Sigmoid colon (tissue), 7 donors: Measurements from ENCODE around the gene SUPT5H. TPM values are rescaled to one million over a fixed set of nuclear protein-coding genes. Genes with fewer than 3 reads are reported as not detected.

Source experiments
- DNase-seq: peaks from one replicate; pipeline ENCODE4 v3.0.0-alpha.2; 2019
- H3K27ac ChIP-seq, 4 donors: fragments of 200-600 bp; sonication (generic); one replicate each; pipeline ENCODE4 v1.5.1; 2016 to 2019; ENCODE audit warnings: mild to moderate bottlenecking in 1 of 4
- H3K27me3 ChIP-seq, 3 donors: fragments of 200-600 bp; sonication (generic); one replicate each; pipeline ENCODE4 v1.5.1; 2019; ENCODE audit warnings: mild to moderate bottlenecking in 1 of 3
- H3K36me3 ChIP-seq, 4 donors: fragments of 200-600 bp; sonication (generic); one replicate each; pipeline ENCODE4 v1.5.1; 2016 to 2019
- H3K4me1 ChIP-seq, 4 donors: fragments of 200-600 bp; sonication (generic); one replicate each; pipeline ENCODE4 v1.5.1; 2017 to 2019
- H3K4me3 ChIP-seq, 4 donors: fragments of 200-600 bp; sonication (generic); one replicate each; pipeline ENCODE4 v1.5.1; 2017 to 2019; ENCODE audit warnings: mild to moderate bottlenecking in 2 of 4, moderate library complexity in 1 of 4
- H3K9me3 ChIP-seq, 4 donors: fragments of 200-600 bp in 3 of 4; sonication (generic) in 3 of 4; one replicate each; pipeline versions ENCODE4 v1.5.1 to v1.6.1; 2013 to 2019
- EP300 ChIP-seq, 4 donors: sonication (generic); formaldehyde crosslinking; IDR thresholded peaks; one replicate each; pipeline ENCODE4 v1.6.1; 2017; ENCODE audit warnings: antibody characterized with exemption in 4 of 4
- POLR2A ChIP-seq, 2 donors: fragments of 450-650 bp; IDR thresholded peaks; one replicate each; pipeline ENCODE4 v1.6.1; 2016; ENCODE audit warnings: antibody characterized with exemption in 2 of 2, mild to moderate bottlenecking in 2 of 2, moderate library complexity in 2 of 2
- POLR2AphosphoS5 ChIP-seq, 4 donors: sonication (generic); formaldehyde crosslinking; IDR thresholded peaks; one replicate each; pipeline ENCODE4 v1.6.1; 2017; ENCODE audit warnings: antibody characterized with exemption in 4 of 4
- WGBS, 2 donors: extraction: QIAGEN DNeasy Blood & Tissue Kit; methylation state at CpG; one replicate each; pipeline ENCODE4 v1.1.7; 2013; 5-methylcytosine and 5-hydroxymethylcytosine counted together
- intact Hi-C: fragments of 100-400 bp; cut with DNase I; formaldehyde crosslinking; loops from one replicate; pipeline ENCODE4 v1.15.1; 2023
- polyA plus RNA-seq, 3 donors: library from polyadenylated mRNA; stranded (reverse); fragments of 200-250 nt; gene quantifications; one replicate each; pipeline ENCODE4 v1.2.3, GENCODE V29; 2013
- small RNA-seq, 3 donors: library from RNA; depleted of rRNA; stranded (forward); fragments of <200 nt; gene quantifications; one replicate each; pipeline ENCODE3, GENCODE V24; 2016
- total RNA-seq, 4 donors: library from RNA; depleted of rRNA; stranded (reverse); fragments of >200 nt; gene quantifications; one replicate each; pipeline ENCODE4 v1.1.0, GENCODE V29; 2016
- TF ChIP-seq, protein P1 (sequence below), 4 experiments: fragments of 450-650 bp in 3 of 4; fragments of 200-600 bp in 1 of 4; IDR thresholded peaks; one replicate each; pipeline ENCODE4 v1.5.1; 2016 to 2019; ENCODE audit warnings: antibody characterized with exemption in 4 of 4, mild to moderate bottlenecking in 3 of 4, moderate library complexity in 2 of 4
- donor health status: healthy with polysubstance abuse.
- donor health status: Bipolar disorder and iron deficiency.
- donor health status: healthy.

The SUPT5H gene
- total and polyA plus RNA-seq, 7 donors, result 52.3 to 112 (median 77.1) TPM

DNA sequence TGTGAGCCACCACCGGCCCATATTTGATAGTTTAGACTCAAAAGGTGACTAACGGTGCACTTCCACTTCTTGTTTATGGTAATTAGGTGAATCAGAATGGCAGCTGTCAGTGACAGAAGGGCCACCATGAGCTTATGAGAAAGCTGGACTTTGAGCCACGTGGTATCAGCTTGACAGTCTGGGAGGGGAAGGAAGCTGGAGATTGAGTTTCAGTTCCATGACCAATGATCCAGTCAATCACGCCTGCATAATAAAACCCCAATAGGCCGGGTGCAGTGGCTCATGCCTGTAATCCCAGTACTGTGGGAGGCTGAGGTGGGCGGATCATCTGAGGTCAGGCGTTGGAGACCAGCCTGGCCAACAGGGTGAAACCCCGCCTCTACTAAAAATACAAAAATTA is 79.1 kb downstream of the SUPT5H start:
- intact Hi-C loops, result no loop called here
- Histone ChIP-seq H3K4me1 (no peaks in the 10 kb centered on the region), H3K27ac (no peak overlapping the region), H3K27me3 (no peaks in the 10 kb centered on the region), H3K36me3 (peaks cover 0 to 8% (median 0%) of the 10 kb centered on the region in 4 donors), H3K9me3 (no peaks in the 10 kb centered on the region), H3K4me3 (no peak overlapping the region)
- DNase-seq, result peak; percentile 40
- WGBS, 2 donors, result 35 to 70% methylated on average over 8 of the region's 8 CpGs
- TF ChIP-seq, protein P1, sequence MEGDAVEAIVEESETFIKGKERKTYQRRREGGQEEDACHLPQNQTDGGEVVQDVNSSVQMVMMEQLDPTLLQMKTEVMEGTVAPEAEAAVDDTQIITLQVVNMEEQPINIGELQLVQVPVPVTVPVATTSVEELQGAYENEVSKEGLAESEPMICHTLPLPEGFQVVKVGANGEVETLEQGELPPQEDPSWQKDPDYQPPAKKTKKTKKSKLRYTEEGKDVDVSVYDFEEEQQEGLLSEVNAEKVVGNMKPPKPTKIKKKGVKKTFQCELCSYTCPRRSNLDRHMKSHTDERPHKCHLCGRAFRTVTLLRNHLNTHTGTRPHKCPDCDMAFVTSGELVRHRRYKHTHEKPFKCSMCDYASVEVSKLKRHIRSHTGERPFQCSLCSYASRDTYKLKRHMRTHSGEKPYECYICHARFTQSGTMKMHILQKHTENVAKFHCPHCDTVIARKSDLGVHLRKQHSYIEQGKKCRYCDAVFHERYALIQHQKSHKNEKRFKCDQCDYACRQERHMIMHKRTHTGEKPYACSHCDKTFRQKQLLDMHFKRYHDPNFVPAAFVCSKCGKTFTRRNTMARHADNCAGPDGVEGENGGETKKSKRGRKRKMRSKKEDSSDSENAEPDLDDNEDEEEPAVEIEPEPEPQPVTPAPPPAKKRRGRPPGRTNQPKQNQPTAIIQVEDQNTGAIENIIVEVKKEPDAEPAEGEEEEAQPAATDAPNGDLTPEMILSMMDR (IDR thresholded peaks at IDR 0.05), result no peak
- TF ChIP-seq POLR2A (IDR thresholded peaks at IDR 0.05) (no peak), EP300 (IDR thresholded peaks at IDR 0.05) (no peak), POLR2AphosphoS5 (IDR thresholded peaks at IDR 0.05) (no peak)

DNA sequence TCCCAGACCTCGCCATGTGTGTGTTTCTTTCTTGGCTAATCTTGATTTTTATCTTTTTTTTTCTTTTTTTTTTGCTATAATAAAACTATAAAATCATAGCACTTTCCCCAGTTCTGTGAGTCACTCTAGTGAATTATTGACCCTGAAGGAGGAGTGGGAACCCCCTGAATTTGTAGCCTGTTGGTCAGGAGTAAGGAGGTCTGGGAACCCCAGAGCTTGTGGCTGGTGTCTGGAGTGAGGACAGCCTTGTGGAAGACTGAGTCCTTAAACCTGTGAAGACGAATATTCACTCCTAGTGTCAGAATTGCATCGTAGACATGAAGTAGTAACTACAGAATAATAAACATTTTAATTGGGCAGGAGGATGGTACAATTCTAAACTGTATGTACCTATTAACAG is 79.8 kb downstream of the SUPT5H start:
- H3K4me3 ChIP-seq, result no peak overlapping the region
- peaks cover 0 to 8% (median 0%) of the 10 kb centered on the region in 4 donors for H3K36me3 ChIP-seq
- intact Hi-C loops, result no loop called here
- no peaks in the 10 kb centered on the region for H3K9me3 ChIP-seq
- peak; percentile 14 for DNase-seq
- WGBS, 2 donors, result 23 to 77% methylated on average over 3 of the region's 3 CpGs
- H3K4me1 ChIP-seq, result peaks cover 0 to 5% (median 2%) of the 10 kb centered on the region in 4 donors
- TF ChIP-seq EP300 (IDR thresholded peaks at IDR 0.05) (no peak), POLR2A (IDR thresholded peaks at IDR 0.05) (no peak), POLR2AphosphoS5 (IDR thresholded peaks at IDR 0.05) (no peak)
- TF ChIP-seq, protein P1 (IDR thresholded peaks at IDR 0.05), result no peak
- H3K27me3 ChIP-seq, result no peaks in the 10 kb centered on the region
- no peak overlapping the region for H3K27ac ChIP-seq

Small RNAs within 50 kb of the gene (small RNA-seq; reads per million reads assigned to genes)
- gene MIR4530, result 0 reads per million in 3 donors

Other genes with a start within 250 kb of the SUPT5H start
- gene NCCRP1, start 248.6 kb upstream of the SUPT5H start, total RNA-seq, result under 1 TPM in 1 of 4 donors, not detected in 3; 0.41 TPM
- under 1 TPM in 2 of 3 donors, not detected in 1; 0.52 to 0.60 TPM for gene NCCRP1, start 248.6 kb upstream of the SUPT5H start, polyA plus RNA-seq
- gene SYCN, start 241.3 kb upstream of the SUPT5H start, total RNA-seq, result not detected
- gene SYCN, start 241.3 kb upstream of the SUPT5H start, polyA plus RNA-seq, result not detected
- gene IFNL3, start 200.6 kb upstream of the SUPT5H start, total RNA-seq, result not detected
- gene IFNL3, start 200.6 kb upstream of the SUPT5H start, polyA plus RNA-seq, result under 1 TPM in 1 of 3 donors, not detected in 2; 0.22 TPM
- gene IFNL4, start 196.7 kb upstream of the SUPT5H start, total RNA-seq, result not detected
- gene IFNL4, start 196.7 kb upstream of the SUPT5H start, polyA plus RNA-seq, result not detected
- gene IFNL2, start 177.2 kb upstream of the SUPT5H start, total RNA-seq, result not detected
- gene IFNL2, start 177.2 kb upstream of the SUPT5H start, polyA plus RNA-seq, result not detected
- gene IFNL1, start 149.2 kb upstream of the SUPT5H start, total RNA-seq, result not detected
- under 1 TPM in 1 of 3 donors, not detected in 2; 0.09 TPM for gene IFNL1, start 149.2 kb upstream of the SUPT5H start, polyA plus RNA-seq
- 1 to 10 TPM in 3 of 4 donors, under 1 TPM in 1; 0.82 to 1.8 (median 1.2) TPM for gene LRFN1, start 124.7 kb upstream of the SUPT5H start, total RNA-seq
- 1 to 10 TPM in 1 of 3 donors, under 1 TPM in 2; under 0.01 to 1.0 (median 0.23) TPM for gene LRFN1, start 124.7 kb upstream of the SUPT5H start, polyA plus RNA-seq
- gene GMFG, start 109.5 kb upstream of the SUPT5H start, total RNA-seq, result 10 to 100 TPM in 1 of 4 donors, 1 to 10 TPM in 3; 5.3 to 23.1 (median 8.6) TPM
- 10 to 100 TPM; 37.2 to 98.6 (median 56.5) TPM for gene GMFG, start 109.5 kb upstream of the SUPT5H start, polyA plus RNA-seq
- 10 to 100 TPM; 37.8 to 83.6 (median 65.4) TPM for gene SAMD4B, start 103.2 kb upstream of the SUPT5H start, total RNA-seq
- gene SAMD4B, start 103.2 kb upstream of the SUPT5H start, polyA plus RNA-seq, result 10 to 100 TPM; 28.4 to 79.4 (median 38.4) TPM
- gene PAF1, start 54.5 kb upstream of the SUPT5H start, total RNA-seq, result 10 to 100 TPM; 37.5 to 51.8 (median 43.5) TPM
- 10 to 100 TPM; 28.2 to 40.5 (median 37.2) TPM for gene PAF1, start 54.5 kb upstream of the SUPT5H start, polyA plus RNA-seq
- 10 to 100 TPM; 25.2 to 44.6 (median 33.7) TPM for gene MED29, start 54.2 kb upstream of the SUPT5H start, total RNA-seq
- gene MED29, start 54.2 kb upstream of the SUPT5H start, polyA plus RNA-seq, result 10 to 100 TPM; 22.8 to 33.5 (median 31.0) TPM
- 100 to 1,000 TPM in 3 of 4 donors, 10 to 100 TPM in 1; 78.1 to 320 (median 190) TPM for gene ZFP36, start 38.7 kb upstream of the SUPT5H start, total RNA-seq
- gene ZFP36, start 38.7 kb upstream of the SUPT5H start, polyA plus RNA-seq, result 100 to 1,000 TPM; 112 to 298 (median 228) TPM
- gene PLEKHG2, start 32.9 kb upstream of the SUPT5H start, total RNA-seq, result 10 to 100 TPM in 3 of 4 donors, 1 to 10 TPM in 1; 8.2 to 28.8 (median 12.5) TPM
- 10 to 100 TPM in 1 of 3 donors, under 1 TPM in 2; 0.60 to 14.9 (median 0.69) TPM for gene PLEKHG2, start 32.9 kb upstream of the SUPT5H start, polyA plus RNA-seq
- 1,000 to 10,000 TPM; 1,648 to 4,043 (median 3,423) TPM for gene RPS16, start 9.6 kb upstream of the SUPT5H start, total RNA-seq
- 1,000 to 10,000 TPM; 2,119 to 4,564 (median 2,918) TPM for gene RPS16, start 9.6 kb upstream of the SUPT5H start, polyA plus RNA-seq
- 10 to 100 TPM; 42.1 to 54.4 (median 46.8) TPM for gene TIMM50, start 35.3 kb downstream of the SUPT5H start, total RNA-seq
- gene TIMM50, start 35.3 kb downstream of the SUPT5H start, polyA plus RNA-seq, result 10 to 100 TPM; 26.4 to 54.9 (median 37.9) TPM
- under 1 TPM in 1 of 4 donors, not detected in 3; 0.36 TPM for gene DLL3, start 53.4 kb downstream of the SUPT5H start, total RNA-seq
- under 1 TPM in 1 of 3 donors, not detected in 2; 0.17 TPM for gene DLL3, start 53.4 kb downstream of the SUPT5H start, polyA plus RNA-seq
- not detected for gene SELENOV, start 69.6 kb downstream of the SUPT5H start, total RNA-seq
- gene SELENOV, start 69.6 kb downstream of the SUPT5H start, polyA plus RNA-seq, result not detected
- gene EID2B, start 87.3 kb downstream of the SUPT5H start, total RNA-seq, result 1 to 10 TPM; 3.9 to 7.7 (median 5.3) TPM
- gene EID2B, start 87.3 kb downstream of the SUPT5H start, polyA plus RNA-seq, result 1 to 10 TPM in 2 of 3 donors, under 1 TPM in 1; 0.46 to 2.0 (median 1.8) TPM
- 10 to 100 TPM in 3 of 4 donors, 1 to 10 TPM in 1; 9.7 to 16.4 (median 13.2) TPM for gene EID2, start 94.6 kb downstream of the SUPT5H start, total RNA-seq
- gene EID2, start 94.6 kb downstream of the SUPT5H start, polyA plus RNA-seq, result 10 to 100 TPM in 1 of 3 donors, 1 to 10 TPM in 2; 7.6 to 10.7 (median 8.4) TPM
- not detected for gene LGALS13, start 156.9 kb downstream of the SUPT5H start, total RNA-seq
- not detected for gene LGALS13, start 156.9 kb downstream of the SUPT5H start, polyA plus RNA-seq
- gene LGALS16, start 210.3 kb downstream of the SUPT5H start, total RNA-seq, result not detected
- gene LGALS16, start 210.3 kb downstream of the SUPT5H start, polyA plus RNA-seq, result not detected